Measurements from ENCODE around the gene F13A1.

Gene F13A1

DNA sequence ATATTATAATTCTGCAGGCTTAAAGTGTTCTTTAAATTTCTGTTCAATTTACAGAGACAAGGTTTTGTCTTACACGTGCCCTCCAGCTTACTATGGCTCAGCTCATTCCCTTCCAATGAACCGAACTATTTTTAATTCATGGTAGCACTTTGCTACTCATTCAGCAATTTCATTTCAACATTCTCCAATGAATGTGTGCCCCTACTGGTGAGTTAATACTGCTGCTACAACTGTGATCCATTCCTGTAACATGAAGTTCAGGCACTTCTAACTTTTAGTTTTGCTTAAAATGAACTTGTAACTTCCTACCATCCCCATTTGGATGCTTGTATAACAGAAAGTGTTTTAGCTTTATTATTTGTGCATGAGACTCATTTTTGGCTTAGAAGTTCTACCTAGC is 99.7 kb downstream of the F13A1 start:
- ATAC-seq, result no peak
- no peak for TF ChIP-seq GLIS3 (CRISPR knock-in tag; IDR thresholded peaks at IDR 0.05)
- no peak for TF ChIP-seq CSDC2 (CRISPR knock-in tag; IDR thresholded peaks at IDR 0.05)
- no peak for TF ChIP-seq ARNTL (CRISPR knock-in tag; IDR thresholded peaks at IDR 0.05; ENCODE audit: borderline replicate concordance, low read depth)
- no peak for TF ChIP-seq TOX (CRISPR knock-in tag; IDR thresholded peaks at IDR 0.05; ENCODE audit: borderline replicate concordance)
- no peak for TF ChIP-seq ISL1 (CRISPR knock-in tag; IDR thresholded peaks at IDR 0.05)
- no peak for TF ChIP-seq ZNF70 (CRISPR knock-in tag; IDR thresholded peaks at IDR 0.05)
- TF ChIP-seq ZFP30 (CRISPR knock-in tag; IDR thresholded peaks at IDR 0.05), result no peak
- no peak for TF ChIP-seq PPARA (CRISPR knock-in tag; IDR thresholded peaks at IDR 0.05; ENCODE audit: borderline replicate concordance)
- TF ChIP-seq ESRRG (CRISPR knock-in tag; IDR thresholded peaks at IDR 0.05), result no peak

DNA sequence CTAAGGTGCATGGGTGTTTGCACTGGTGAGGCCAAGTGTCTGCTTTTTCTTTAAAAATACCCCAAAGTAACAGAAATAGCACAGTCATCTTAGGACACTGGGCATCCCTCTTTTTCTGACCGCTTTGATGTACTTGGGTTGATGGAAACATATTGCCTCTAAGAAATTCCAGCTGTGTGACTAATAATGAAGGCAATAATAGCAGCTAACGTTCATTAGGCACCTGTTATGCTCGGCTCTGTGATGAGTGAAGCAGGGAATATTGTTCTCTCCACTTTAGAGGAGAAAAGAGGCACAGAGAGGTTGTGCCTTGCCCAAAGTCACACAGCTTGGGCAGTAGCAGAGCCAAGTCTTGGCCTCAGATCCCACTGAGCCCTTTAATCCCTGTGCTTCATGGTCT is 100.7 kb downstream of the F13A1 start:
- no peak for ATAC-seq
- TF ChIP-seq TOX (CRISPR knock-in tag; IDR thresholded peaks at IDR 0.05; ENCODE audit: borderline replicate concordance) (no peak), ZFP30 (CRISPR knock-in tag; IDR thresholded peaks at IDR 0.05) (no peak), OSR1 (CRISPR knock-in tag; IDR thresholded peaks at IDR 0.05) (no peak), CSDC2 (CRISPR knock-in tag; IDR thresholded peaks at IDR 0.05) (no peak), ZNF70 (CRISPR knock-in tag; IDR thresholded peaks at IDR 0.05) (no peak), TCF4 (CRISPR knock-in tag; IDR thresholded peaks at IDR 0.05; ENCODE audit: borderline replicate concordance) (no peak)
- TF ChIP-seq, protein P1, sequence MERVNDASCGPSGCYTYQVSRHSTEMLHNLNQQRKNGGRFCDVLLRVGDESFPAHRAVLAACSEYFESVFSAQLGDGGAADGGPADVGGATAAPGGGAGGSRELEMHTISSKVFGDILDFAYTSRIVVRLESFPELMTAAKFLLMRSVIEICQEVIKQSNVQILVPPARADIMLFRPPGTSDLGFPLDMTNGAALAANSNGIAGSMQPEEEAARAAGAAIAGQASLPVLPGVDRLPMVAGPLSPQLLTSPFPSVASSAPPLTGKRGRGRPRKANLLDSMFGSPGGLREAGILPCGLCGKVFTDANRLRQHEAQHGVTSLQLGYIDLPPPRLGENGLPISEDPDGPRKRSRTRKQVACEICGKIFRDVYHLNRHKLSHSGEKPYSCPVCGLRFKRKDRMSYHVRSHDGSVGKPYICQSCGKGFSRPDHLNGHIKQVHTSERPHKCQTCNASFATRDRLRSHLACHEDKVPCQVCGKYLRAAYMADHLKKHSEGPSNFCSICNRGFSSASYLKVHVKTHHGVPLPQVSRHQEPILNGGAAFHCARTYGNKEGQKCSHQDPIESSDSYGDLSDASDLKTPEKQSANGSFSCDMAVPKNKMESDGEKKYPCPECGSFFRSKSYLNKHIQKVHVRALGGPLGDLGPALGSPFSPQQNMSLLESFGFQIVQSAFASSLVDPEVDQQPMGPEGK (CRISPR knock-in tag; IDR thresholded peaks at IDR 0.05; ENCODE audit: borderline replicate concordance), result no peak

DNA sequence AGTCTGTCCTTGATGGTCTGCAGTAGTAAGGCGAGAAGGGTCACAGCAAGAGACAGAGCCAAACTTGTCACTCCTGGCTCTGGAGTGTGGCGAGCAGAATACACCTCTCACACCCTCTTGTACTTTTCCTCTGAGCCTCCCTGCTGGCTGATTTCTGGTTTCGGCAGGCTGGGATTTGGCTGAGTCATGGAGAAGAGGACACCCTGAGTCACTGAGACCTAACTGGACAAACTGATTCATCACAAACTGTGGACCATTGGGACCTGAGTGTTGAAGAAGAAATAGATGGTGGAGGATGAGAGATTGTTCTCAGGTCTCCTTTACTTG is 101.7 kb downstream of the F13A1 start:
- TF ChIP-seq RARB (CRISPR knock-in tag; IDR thresholded peaks at IDR 0.05) (no peak), ZFP30 (CRISPR knock-in tag; IDR thresholded peaks at IDR 0.05) (no peak), CSDC2 (CRISPR knock-in tag; IDR thresholded peaks at IDR 0.05) (no peak), ARNTL (CRISPR knock-in tag; IDR thresholded peaks at IDR 0.05; ENCODE audit: borderline replicate concordance, low read depth) (no peak), ZFP3 (CRISPR knock-in tag; IDR thresholded peaks at IDR 0.05) (no peak), PPARA (CRISPR knock-in tag; IDR thresholded peaks at IDR 0.05; ENCODE audit: borderline replicate concordance) (no peak), ZNF70 (CRISPR knock-in tag; IDR thresholded peaks at IDR 0.05) (no peak), ISL1 (CRISPR knock-in tag; IDR thresholded peaks at IDR 0.05) (no peak), ESRRG (CRISPR knock-in tag; IDR thresholded peaks at IDR 0.05) (no peak), ZNF565 (CRISPR knock-in tag; conservative IDR thresholded peaks at IDR 0.05; ENCODE audit: low read depth) (no peak), ZNF8 (CRISPR knock-in tag; IDR thresholded peaks at IDR 0.05) (no peak), GLIS3 (CRISPR knock-in tag; IDR thresholded peaks at IDR 0.05) (no peak), SNAI2 (CRISPR knock-in tag; IDR thresholded peaks at IDR 0.05) (no peak), TOX (CRISPR knock-in tag; IDR thresholded peaks at IDR 0.05; ENCODE audit: borderline replicate concordance) (no peak)
- TF ChIP-seq, protein P1 (CRISPR knock-in tag; IDR thresholded peaks at IDR 0.05; ENCODE audit: borderline replicate concordance), result no peak
- TF ChIP-seq, protein P2, sequence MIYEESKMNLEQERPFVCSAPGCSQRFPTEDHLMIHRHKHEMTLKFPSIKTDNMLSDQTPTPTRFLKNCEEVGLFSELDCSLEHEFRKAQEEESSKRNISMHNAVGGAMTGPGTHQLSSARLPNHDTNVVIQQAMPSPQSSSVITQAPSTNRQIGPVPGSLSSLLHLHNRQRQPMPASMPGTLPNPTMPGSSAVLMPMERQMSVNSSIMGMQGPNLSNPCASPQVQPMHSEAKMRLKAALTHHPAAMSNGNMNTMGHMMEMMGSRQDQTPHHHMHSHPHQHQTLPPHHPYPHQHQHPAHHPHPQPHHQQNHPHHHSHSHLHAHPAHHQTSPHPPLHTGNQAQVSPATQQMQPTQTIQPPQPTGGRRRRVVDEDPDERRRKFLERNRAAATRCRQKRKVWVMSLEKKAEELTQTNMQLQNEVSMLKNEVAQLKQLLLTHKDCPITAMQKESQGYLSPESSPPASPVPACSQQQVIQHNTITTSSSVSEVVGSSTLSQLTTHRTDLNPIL (CRISPR knock-in tag; IDR thresholded peaks at IDR 0.05; ENCODE audit: low read depth), result no peak
- TF ChIP-seq, protein P3, sequence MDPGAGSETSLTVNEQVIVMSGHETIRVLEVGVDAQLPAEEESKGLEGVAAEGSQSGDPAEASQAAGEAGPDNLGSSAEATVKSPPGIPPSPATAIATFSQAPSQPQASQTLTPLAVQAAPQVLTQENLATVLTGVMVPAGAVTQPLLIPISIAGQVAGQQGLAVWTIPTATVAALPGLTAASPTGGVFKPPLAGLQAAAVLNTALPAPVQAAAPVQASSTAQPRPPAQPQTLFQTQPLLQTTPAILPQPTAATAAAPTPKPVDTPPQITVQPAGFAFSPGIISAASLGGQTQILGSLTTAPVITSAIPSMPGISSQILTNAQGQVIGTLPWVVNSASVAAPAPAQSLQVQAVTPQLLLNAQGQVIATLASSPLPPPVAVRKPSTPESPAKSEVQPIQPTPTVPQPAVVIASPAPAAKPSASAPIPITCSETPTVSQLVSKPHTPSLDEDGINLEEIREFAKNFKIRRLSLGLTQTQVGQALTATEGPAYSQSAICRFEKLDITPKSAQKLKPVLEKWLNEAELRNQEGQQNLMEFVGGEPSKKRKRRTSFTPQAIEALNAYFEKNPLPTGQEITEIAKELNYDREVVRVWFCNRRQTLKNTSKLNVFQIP (CRISPR knock-in tag; IDR thresholded peaks at IDR 0.05; ENCODE audit: borderline replicate concordance, low read depth), result no peak
- no peak for ATAC-seq

DNA sequence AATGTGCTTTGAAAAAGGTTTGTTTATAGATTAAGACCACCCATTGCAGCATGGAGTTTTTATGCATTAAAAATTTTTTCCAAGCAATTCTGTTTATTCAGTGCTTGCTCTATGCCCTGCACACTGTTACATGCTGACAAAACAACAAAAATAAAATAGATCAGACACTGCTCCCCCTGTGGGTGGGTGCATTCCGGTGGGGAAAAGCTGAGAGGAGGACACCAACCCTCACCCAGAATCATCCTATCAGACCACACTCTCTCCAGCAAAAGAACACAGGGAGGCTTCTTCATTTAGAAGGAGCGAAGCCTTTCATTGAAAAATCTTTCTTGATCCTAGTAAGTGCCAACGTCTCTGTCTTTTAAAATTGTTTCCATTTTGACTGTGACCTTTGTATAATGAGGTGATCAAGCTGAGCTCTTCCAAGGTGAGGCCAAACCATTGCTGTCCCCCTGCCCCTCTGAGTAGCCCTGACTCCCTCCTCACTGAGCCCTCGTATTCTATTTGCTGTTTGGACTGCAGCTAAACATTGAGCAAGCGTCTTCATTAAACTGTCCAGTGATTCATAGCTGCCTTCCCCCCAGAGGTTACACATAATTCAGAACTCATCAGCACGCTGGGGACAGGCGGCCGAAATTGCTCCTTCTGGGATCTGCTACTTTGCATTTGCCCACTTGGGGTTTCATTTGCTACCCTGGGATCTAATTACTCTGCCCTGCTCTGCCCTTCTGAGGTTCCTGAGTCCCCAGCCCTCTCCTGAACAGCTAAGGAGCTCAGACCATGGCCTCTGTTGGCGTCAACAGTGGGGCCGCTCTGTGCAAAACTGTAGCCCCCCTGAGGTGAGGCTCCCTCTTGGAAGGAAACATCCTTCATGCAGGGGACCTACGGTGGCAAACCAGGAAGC is 102.4 kb downstream of the F13A1 start:
- ATAC-seq, result no peak; the same call in 2 of the 3 replicates

More for the DNA sequence above, 102.4 kb downstream of the F13A1 start:
- TF ChIP-seq ZNF70 (CRISPR knock-in tag; IDR thresholded peaks at IDR 0.05) (no peak), ZFP30 (CRISPR knock-in tag; IDR thresholded peaks at IDR 0.05) (no peak), GLIS3 (CRISPR knock-in tag; IDR thresholded peaks at IDR 0.05) (no peak), ESRRG (CRISPR knock-in tag; IDR thresholded peaks at IDR 0.05) (no peak), BACH2 (CRISPR knock-in tag; IDR thresholded peaks at IDR 0.05; ENCODE audit: borderline replicate concordance) (no peak), ZNF8 (CRISPR knock-in tag; IDR thresholded peaks at IDR 0.05) (no peak), SNAI2 (CRISPR knock-in tag; IDR thresholded peaks at IDR 0.05) (no peak), CSDC2 (CRISPR knock-in tag; IDR thresholded peaks at IDR 0.05) (no peak), OSR1 (CRISPR knock-in tag; IDR thresholded peaks at IDR 0.05) (no peak)
- TF ChIP-seq, protein P3 (CRISPR knock-in tag; IDR thresholded peaks at IDR 0.05; ENCODE audit: borderline replicate concordance, low read depth), result no peak

Data from SK-N-SH treated with all-trans-retinoic acid at 6 μM for 48 hours (cell line).